ENCODE measurements around the gene RSPRY1. TPM values are rescaled to one million over a fixed set of nuclear protein-coding genes. Genes with fewer than 3 reads are reported as not detected.

The RSPRY1 gene
- total RNA-seq, 1 experiment from 2014 or later = 30.7 TPM

- no peak for DNase-seq (ENCODE audit: low read depth)
- in situ Hi-C loops (cut with HindIII; ENCODE audit: low pct_unique_long_range_greater_than_20kb, low sequenced_read_pairs) = no loop called here
These were observed 35.3 kb upstream of the RSPRY1 start for GRCh38 chr16:57150682-57151330.

- DNase-seq (ENCODE audit: low read depth) = no peak
- in situ Hi-C loops (cut with HindIII; ENCODE audit: low pct_unique_long_range_greater_than_20kb, low sequenced_read_pairs) = no loop called here
These were observed 34.8 kb upstream of the RSPRY1 start for GRCh38 chr16:57151369-57151768.

- no peak for DNase-seq (ENCODE audit: low read depth)
- in situ Hi-C loops (cut with HindIII; ENCODE audit: low pct_unique_long_range_greater_than_20kb, low sequenced_read_pairs) = no loop called here
These were observed 33.7 kb upstream of the RSPRY1 start for GRCh38 chr16:57152096-57153093.

- in situ Hi-C loops (cut with HindIII; ENCODE audit: low pct_unique_long_range_greater_than_20kb, low sequenced_read_pairs) = no loop called here
- no peak for DNase-seq (ENCODE audit: low read depth)
These were observed 32.3 kb upstream of the RSPRY1 start for GRCh38 chr16:57153841-57154240.

- in situ Hi-C loops (cut with HindIII; ENCODE audit: low pct_unique_long_range_greater_than_20kb, low sequenced_read_pairs) = no loop called here
- DNase-seq (ENCODE audit: low read depth) = no peak
These were observed 30.3 kb upstream of the RSPRY1 start for GRCh38 chr16:57155702-57156350.

- in situ Hi-C loops (cut with HindIII; ENCODE audit: low pct_unique_long_range_greater_than_20kb, low sequenced_read_pairs) = no loop called here
- DNase-seq (ENCODE audit: low read depth) = no peak
These were observed 29.8 kb upstream of the RSPRY1 start for GRCh38 chr16:57156351-57156703.

- in situ Hi-C loops (cut with HindIII; ENCODE audit: low pct_unique_long_range_greater_than_20kb, low sequenced_read_pairs) = no loop called here
- DNase-seq (ENCODE audit: low read depth) = no peak
These were observed 28.6 kb upstream of the RSPRY1 start for GRCh38 chr16:57157533-57157932.

- no peak for DNase-seq (ENCODE audit: low read depth)
- in situ Hi-C loops (cut with HindIII; ENCODE audit: low pct_unique_long_range_greater_than_20kb, low sequenced_read_pairs) = no loop called here
These were observed 26.7 kb upstream of the RSPRY1 start for GRCh38 chr16:57159447-57159846.

- in situ Hi-C loops (cut with HindIII; ENCODE audit: low pct_unique_long_range_greater_than_20kb, low sequenced_read_pairs) = no loop called here
- DNase-seq (ENCODE audit: low read depth) = no peak
These were observed 22.3 kb upstream of the RSPRY1 start for GRCh38 chr16:57163842-57164241.

GRCh38 chr16:57165483-57165882 lies 20.6 kb upstream of the RSPRY1 start:
- no peak for DNase-seq (ENCODE audit: low read depth)
- in situ Hi-C loops (cut with HindIII; ENCODE audit: low pct_unique_long_range_greater_than_20kb, low sequenced_read_pairs) = no loop called here

- DNase-seq (ENCODE audit: low read depth) = no peak
- in situ Hi-C loops (cut with HindIII; ENCODE audit: low pct_unique_long_range_greater_than_20kb, low sequenced_read_pairs) = no loop called here
These were observed 20.2 kb upstream of the RSPRY1 start for GRCh38 chr16:57165938-57166337.

- no peak for DNase-seq (ENCODE audit: low read depth)
- in situ Hi-C loops (cut with HindIII; ENCODE audit: low pct_unique_long_range_greater_than_20kb, low sequenced_read_pairs) = no loop called here
These were observed 19.7 kb upstream of the RSPRY1 start for GRCh38 chr16:57166451-57166850.

- no peak for DNase-seq (ENCODE audit: low read depth)
- in situ Hi-C loops (cut with HindIII; ENCODE audit: low pct_unique_long_range_greater_than_20kb, low sequenced_read_pairs) = no loop called here
These were observed 19.2 kb upstream of the RSPRY1 start for GRCh38 chr16:57166951-57167350.

- in situ Hi-C loops (cut with HindIII; ENCODE audit: low pct_unique_long_range_greater_than_20kb, low sequenced_read_pairs) = no loop called here
- DNase-seq (ENCODE audit: low read depth) = no peak
These were observed 18.6 kb upstream of the RSPRY1 start for GRCh38 chr16:57167538-57167937.

GRCh38 chr16:57167953-57168352 lies 18.2 kb upstream of the RSPRY1 start:
- in situ Hi-C loops (cut with HindIII; ENCODE audit: low pct_unique_long_range_greater_than_20kb, low sequenced_read_pairs) = no loop called here
- DNase-seq (ENCODE audit: low read depth) = peak; percentile 41

- in situ Hi-C loops (cut with HindIII; ENCODE audit: low pct_unique_long_range_greater_than_20kb, low sequenced_read_pairs) = no loop called here
These were observed 16.8 kb upstream of the RSPRY1 start for GRCh38 chr16:57169327-57169726.

GRCh38 chr16:57172721-57173290 lies 13.3 kb upstream of the RSPRY1 start:
- DNase-seq (ENCODE audit: low read depth) = no peak
- in situ Hi-C loops (cut with HindIII; ENCODE audit: low pct_unique_long_range_greater_than_20kb, low sequenced_read_pairs) = no loop called here

More at GRCh38 chr16:57169327-57169726, 16.8 kb upstream of the RSPRY1 start:
- DNase-seq (ENCODE audit: low read depth) = no peak

- in situ Hi-C loops (cut with HindIII; ENCODE audit: low pct_unique_long_range_greater_than_20kb, low sequenced_read_pairs) = no loop called here
- no peak for DNase-seq (ENCODE audit: low read depth)
These were observed 10.2 kb upstream of the RSPRY1 start for GRCh38 chr16:57175896-57176295.

GRCh38 chr16:57178196-57178595 lies 7.9 kb upstream of the RSPRY1 start:
- in situ Hi-C loops (cut with HindIII; ENCODE audit: low pct_unique_long_range_greater_than_20kb, low sequenced_read_pairs) = no loop called here
- no peak for DNase-seq (ENCODE audit: low read depth)

All from Caki2 (cell line).